ENCODE data around the gene TAS2R41. TPM values are rescaled to one million over a fixed set of nuclear protein-coding genes. Genes with fewer than 3 reads are reported as not detected.
"Not testable (repeated sequence)": the region's sequence is repeated elsewhere in the genome, so short reads cannot be mapped to it uniquely, and the experiment has no call there.

TAS2R41 gene
- total RNA-seq, 2 donors from 2014 or later: 0.59 TPM; not detected in 1

DNA sequence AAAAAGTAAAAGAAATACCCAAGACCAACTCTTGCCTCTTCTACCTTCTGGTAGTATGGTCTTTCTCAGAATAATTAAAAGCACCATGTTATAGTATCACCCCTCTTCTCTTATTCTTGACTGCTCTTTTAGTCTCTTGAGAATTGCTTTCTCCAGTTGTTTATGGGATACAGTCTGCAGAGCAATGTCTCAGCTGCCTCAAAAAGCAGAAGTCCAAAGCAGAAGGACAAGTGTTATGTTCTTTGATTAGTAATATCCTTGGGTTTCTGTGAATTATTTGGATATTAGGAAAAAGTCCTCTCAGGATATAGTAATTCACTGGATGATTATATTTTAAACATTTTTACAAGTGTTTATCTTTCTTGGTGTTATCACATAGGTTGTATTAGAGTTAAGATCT, 7.4 kb downstream of the TAS2R41 start:
- H3K27me3 ChIP-seq (ENCODE audit: control insufficient read depth, insufficient read depth, low read length, poor library complexity, severe bottlenecking): no peaks in the 10 kb centered on the region
- no peaks in the 10 kb centered on the region for H3K36me3 Mint-ChIP-seq (ENCODE audit: low read depth)
- H3K4me3 ChIP-seq (ENCODE audit: low read length): no peak overlapping the region
- no peaks in the 10 kb centered on the region for H3K9me3 ChIP-seq (ENCODE audit: control insufficient read depth, low read length)
- H3K4me1 Mint-ChIP-seq: no peaks in the 10 kb centered on the region
- no peak for TF ChIP-seq CTCF (conservative IDR thresholded peaks at IDR 0.05)
- no peak overlapping the region for H3K9ac ChIP-seq (ENCODE audit: extremely low read depth, low read length, poor library complexity, severe bottlenecking)
- no peaks in the 10 kb centered on the region for H3K4me1 ChIP-seq (ENCODE audit: control insufficient read depth, insufficient read depth, low read length)
- no peak overlapping the region for H3K27ac Mint-ChIP-seq
- H3K36me3 ChIP-seq (ENCODE audit: control insufficient read depth, insufficient read depth, low read length): no peaks in the 10 kb centered on the region
- H3K27ac ChIP-seq (ENCODE audit: low read depth, low read length): no peak overlapping the region
- no peak overlapping the region for H3K4me3 Mint-ChIP-seq
- no peaks in the 10 kb centered on the region for H3K27me3 Mint-ChIP-seq (ENCODE audit: insufficient read depth)
- H3K9me3 Mint-ChIP-seq: no peaks in the 10 kb centered on the region
- DNase-seq: no peak

DNA sequence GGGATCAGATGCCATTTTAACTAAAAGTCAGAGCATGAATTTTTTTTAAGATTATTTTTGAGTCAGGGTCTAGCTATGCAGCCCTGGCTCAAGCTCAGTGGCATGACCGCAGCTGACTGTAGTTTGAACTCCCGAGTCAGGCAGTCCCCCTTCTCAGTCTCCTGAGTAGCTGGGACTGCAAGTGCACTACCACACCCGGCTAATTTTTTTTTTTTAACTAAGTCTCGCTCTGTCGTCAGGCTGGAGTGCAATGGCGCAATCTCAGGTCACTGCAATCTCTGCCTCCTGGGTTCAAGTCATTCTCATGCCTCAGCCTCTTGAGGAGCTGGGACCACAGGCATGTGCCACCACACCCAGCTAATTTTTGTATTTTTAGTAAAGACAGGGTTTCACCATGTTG, 7.8 kb downstream of the TAS2R41 start:
- H3K9me3 Mint-ChIP-seq: no peaks in the 10 kb centered on the region
- no peak for TF ChIP-seq CTCF (conservative IDR thresholded peaks at IDR 0.05)

DNA sequence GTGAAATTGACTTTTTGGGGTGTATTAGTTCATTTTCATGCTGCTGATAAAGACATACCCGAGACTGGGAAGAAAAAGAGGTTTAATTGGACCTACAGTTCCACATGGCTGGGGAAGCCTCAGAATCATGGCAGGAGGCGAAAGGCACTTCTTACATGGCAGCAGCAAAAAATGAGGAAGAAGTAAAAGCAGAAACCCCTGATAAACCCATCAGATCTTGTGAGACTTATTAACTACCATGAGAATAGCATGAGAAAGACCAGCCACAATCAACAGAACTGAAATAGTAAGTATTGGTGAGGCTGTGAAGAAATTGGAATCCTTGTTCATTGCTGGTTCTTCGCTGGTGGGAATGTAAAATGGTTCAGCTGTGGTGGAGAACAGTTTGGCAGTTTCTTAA, 8.6 kb downstream of the TAS2R41 start:
- H3K4me3 Mint-ChIP-seq; H3K27me3 Mint-ChIP-seq (ENCODE audit: insufficient read depth); H3K4me1 ChIP-seq (ENCODE audit: control insufficient read depth, insufficient read depth, low read length); DNase-seq; H3K27ac Mint-ChIP-seq; H3K9me3 Mint-ChIP-seq; H3K36me3 ChIP-seq (ENCODE audit: control insufficient read depth, insufficient read depth, low read length); H3K27ac ChIP-seq (ENCODE audit: low read depth, low read length); H3K4me1 Mint-ChIP-seq; H3K4me3 ChIP-seq (ENCODE audit: low read length); H3K9ac ChIP-seq (ENCODE audit: extremely low read depth, low read length, poor library complexity, severe bottlenecking); H3K27me3 ChIP-seq (ENCODE audit: control insufficient read depth, insufficient read depth, low read length, poor library complexity, severe bottlenecking); H3K9me3 ChIP-seq (ENCODE audit: control insufficient read depth, low read length); H3K36me3 Mint-ChIP-seq (ENCODE audit: low read depth): not testable (repeated sequence)
- 88 to 92% methylated on average over 1 to 3 of the region's 3 CpGs for WGBS, 2 experiments (ENCODE audit: insufficient coverage in 1 of 2, insufficient read length in 1 of 2)

More for the DNA sequence above, 7.8 kb downstream of the TAS2R41 start:
- Mint-ChIP-seq H3K4me1 (no peaks in the 10 kb centered on the region), H3K4me3 (no peak overlapping the region), H3K27ac (no peak overlapping the region), H3K27me3 (ENCODE audit: insufficient read depth) (no peaks in the 10 kb centered on the region), H3K36me3 (ENCODE audit: low read depth) (no peaks in the 10 kb centered on the region)
- Histone ChIP-seq H3K9ac (ENCODE audit: extremely low read depth, low read length, poor library complexity, severe bottlenecking) (no peak overlapping the region), H3K27me3 (ENCODE audit: control insufficient read depth, insufficient read depth, low read length, poor library complexity, severe bottlenecking) (no peaks in the 10 kb centered on the region), H3K27ac (ENCODE audit: low read depth, low read length) (no peak overlapping the region), H3K4me1 (ENCODE audit: control insufficient read depth, insufficient read depth, low read length) (no peaks in the 10 kb centered on the region), H3K36me3 (ENCODE audit: control insufficient read depth, insufficient read depth, low read length) (no peaks in the 10 kb centered on the region), H3K4me3 (ENCODE audit: low read length) (no peak overlapping the region), H3K9me3 (ENCODE audit: control insufficient read depth, low read length) (no peaks in the 10 kb centered on the region)
- no peak for DNase-seq
- WGBS, 2 experiments (ENCODE audit: insufficient coverage in 1 of 2, insufficient read length in 1 of 2): 94% methylated on average over 6 of the region's 6 CpGs

DNA sequence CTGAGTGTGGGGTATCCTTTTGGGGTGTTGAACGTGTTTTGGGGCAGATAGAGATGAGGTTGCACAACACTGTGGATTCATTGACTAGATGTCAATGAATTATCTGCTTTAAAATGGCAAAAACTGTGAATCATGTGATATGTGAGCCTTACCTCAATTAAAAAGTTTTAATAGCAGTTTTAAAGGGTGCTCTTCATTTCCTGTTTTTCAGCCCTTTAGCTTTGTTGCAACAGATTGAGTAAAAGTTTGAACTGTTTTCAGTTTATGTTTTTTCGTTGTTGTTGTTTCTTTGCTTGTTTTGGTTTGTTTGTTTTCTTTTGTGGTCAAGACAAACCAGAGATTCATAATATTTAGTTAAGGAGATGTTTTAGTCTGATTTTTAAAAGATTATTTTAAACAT, 9.4 kb downstream of the TAS2R41 start:
- Histone ChIP-seq H3K4me1 (ENCODE audit: control insufficient read depth, insufficient read depth, low read length) (no peaks in the 10 kb centered on the region), H3K4me3 (ENCODE audit: low read length) (no peak overlapping the region), H3K9ac (ENCODE audit: extremely low read depth, low read length, poor library complexity, severe bottlenecking) (no peak overlapping the region), H3K27ac (ENCODE audit: low read depth, low read length) (no peak overlapping the region), H3K27me3 (ENCODE audit: control insufficient read depth, insufficient read depth, low read length, poor library complexity, severe bottlenecking) (no peaks in the 10 kb centered on the region), H3K36me3 (ENCODE audit: control insufficient read depth, insufficient read depth, low read length) (no peaks in the 10 kb centered on the region), H3K9me3 (ENCODE audit: control insufficient read depth, low read length) (no peaks in the 10 kb centered on the region)
- H3K36me3 Mint-ChIP-seq (ENCODE audit: low read depth): no peaks in the 10 kb centered on the region
- no peak for TF ChIP-seq CTCF (conservative IDR thresholded peaks at IDR 0.05)
- DNase-seq: no peak
- peaks cover 6% of the 10 kb centered on the region for H3K4me1 Mint-ChIP-seq
- WGBS, 2 experiments (ENCODE audit: insufficient coverage in 1 of 2, insufficient read length in 1 of 2): 87% methylated on average over 2 of the region's 2 CpGs; no CpG with 5 or more reads in 1 of the 2 experiments
- H3K27me3 Mint-ChIP-seq (ENCODE audit: insufficient read depth): no peaks in the 10 kb centered on the region
- H3K4me3 Mint-ChIP-seq: no peak overlapping the region
- no peaks in the 10 kb centered on the region for H3K9me3 Mint-ChIP-seq
- no peak overlapping the region for H3K27ac Mint-ChIP-seq

Measured in endodermal cell (in vitro differentiated cells).